Measurements from ENCODE around the gene PTP4A1. TPM values are rescaled to one million over a fixed set of nuclear protein-coding genes. Genes with fewer than 3 reads are reported as not detected.
A peak's percentile ranks its signal among the peaks of the same experiment; 100 is the strongest.

The PTP4A1 gene
- total and polyA plus RNA-seq, 2 of the 13 experiments (the other 11 are each of a cell fraction or from before 2014, with no cell fraction given), result 141 to 376 TPM

GRCh38 chr6:63573076-63573898, 1.0 kb downstream of the PTP4A1 start:
- peaks cover 6 to 20% of the 10 kb centered on the region in 2 experiments for H3K36me3 ChIP-seq (replicated peaks in 1 of 2; ENCODE audit: control insufficient read depth in 1 of 2, insufficient read depth in 2 of 2, low read length in 2 of 2)
- ChIA-PET POLR2A (interaction anchor here (0.8 to 2.9 kb wide), 30 partner anchors 8 to 233 kb away, joined by 3 to 66 read pairs (median 6); partner anchors contain the start of gene PHF3), CTCF (ENCODE audit: low intra/inter-chr PET ratio, low total read pairs) (interaction anchor here (0.7 to 2.9 kb wide), 4 partner anchors 25 to 265 kb away, joined by 3 to 32 read pairs (median 6); no protein-coding TSS in a partner anchor)
- FAIRE-seq, result no peak
- H2AFZ ChIP-seq (ENCODE audit: low read length), result no peak overlapping the region
- under 1% methylated on average over 27 of the region's 86 CpGs for WGBS (ENCODE audit: low lambda C conversion rate)
- no peaks in the 10 kb centered on the region for H3K9me3 ChIP-seq (ENCODE audit: low read length)
- peaks cover 46% of the 10 kb centered on the region for H4K20me1 ChIP-seq (ENCODE audit: insufficient read depth, low read length)
- peak overlapping the region; percentile 73 for H3K4me2 ChIP-seq (ENCODE audit: low read depth, low read length)
- in situ Hi-C loops (cut with HindIII; ENCODE audit: extremely low pct_ligation_motif_present, low pct_unique_long_range_greater_than_20kb), result loop anchor here (5.0 kb wide), 3 partner anchors 56 to 221 kb away; no protein-coding TSS in a partner anchor
- BruUV-seq (replicated peaks), result no TSS peak
- ATAC-seq, result peak; percentile 59
- H3K9ac ChIP-seq (ENCODE audit: insufficient read depth, low read depth, low read length), result peak overlapping the region; percentile 99
- peak overlapping the region; percentile 78 to 95 (median 89) for H3K4me3 ChIP-seq (replicated peaks in 1 of 3; ENCODE audit: insufficient read depth in 1 of 3, low read depth in 2 of 3, low read length in 3 of 3)
- H3K79me2 ChIP-seq (ENCODE audit: insufficient read depth, low read length), result peaks cover 94% of the 10 kb centered on the region
- intact Hi-C loops (cut with micrococcal nuclease; ENCODE audit: unreplicated experiment), result no loop called here
- H3K27ac ChIP-seq (ENCODE audit: extremely low read length, insufficient read depth, low read length), result peak overlapping the region; percentile 96
- no peaks in the 10 kb centered on the region; a peak in 1 of 5 replicates for H3K27me3 ChIP-seq (ENCODE audit: control insufficient read depth in 1 of 2, insufficient read depth in 2 of 2, low read length in 2 of 2)
- peak; percentile 86 for DNase-seq (ENCODE audit: low spot score)
- H3K4me1 ChIP-seq (ENCODE audit: insufficient read depth, low read length), result peaks cover 55% of the 10 kb centered on the region
- TF ChIP-seq ZBTB8A (CRISPR knock-in tag; IDR thresholded peaks at IDR 0.05; ENCODE audit: borderline replicate concordance, low read depth), result no peak
- no peak; the same call in 1 of the 2 replicates for TF ChIP-seq BRCA1 (CRISPR knock-in tag; IDR thresholded peaks at IDR 0.05)
- TF ChIP-seq ZSCAN5A (CRISPR knock-in tag; IDR thresholded peaks at IDR 0.05; ENCODE audit: borderline replicate concordance), result no peak; the same call in 1 of the 2 replicates
- TF ChIP-seq MATR3 (CRISPR knock-in tag; IDR thresholded peaks at IDR 0.05), result no peak
- TF ChIP-seq NFE2L2 (IDR thresholded peaks at IDR 0.05; ENCODE audit: low read length), result no peak
- TF ChIP-seq ISL2 (CRISPR knock-in tag; IDR thresholded peaks at IDR 0.05), result peak; percentile 64; the same call in 1 of the 2 replicates
- peak; percentile 73 for TF ChIP-seq ZNF317 (CRISPR knock-in tag; IDR thresholded peaks at IDR 0.05)
- peak; percentile 20; the same call in 1 of the 2 replicates for TF ChIP-seq UBTF (CRISPR knock-in tag; IDR thresholded peaks at IDR 0.05)
- TF ChIP-seq IRF9 (CRISPR knock-in tag; IDR thresholded peaks at IDR 0.05; ENCODE audit: borderline replicate concordance), result peak; percentile 86
- no peak; the same call in 1 of the 2 replicates for TF ChIP-seq DR1 (CRISPR knock-in tag; IDR thresholded peaks at IDR 0.05)
- peak; percentile 68 for TF ChIP-seq GFI1 (CRISPR knock-in tag; IDR thresholded peaks at IDR 0.05; ENCODE audit: borderline replicate concordance)
- no peak for TF ChIP-seq MAFK (conservative IDR thresholded peaks at IDR 0.05 in 1 of 2, IDR thresholded peaks at IDR 0.05 in 1 of 2; ENCODE audit: low read length in 2 of 2)
- peak; percentile 45 for TF ChIP-seq BHLHE40 (IDR thresholded peaks at IDR 0.05; ENCODE audit: low read length)
- TF ChIP-seq ATF6 (CRISPR knock-in tag; conservative IDR thresholded peaks at IDR 0.05), result no peak; the same call in 1 of the 2 replicates
- peak; percentile 55; the same call in 1 of the 2 replicates for TF ChIP-seq SNAPC2 (CRISPR knock-in tag; IDR thresholded peaks at IDR 0.05)
- TF ChIP-seq NBN (conservative IDR thresholded peaks at IDR 0.05), result no peak
- peak; percentile 31; the same call in 1 of the 2 replicates for TF ChIP-seq PHF8 (CRISPR knock-in tag; IDR thresholded peaks at IDR 0.05)
